B cell (primary cell): ENCODE results near the gene AATK. TPM values are rescaled to one million over a fixed set of nuclear protein-coding genes. Genes with fewer than 3 reads are reported as not detected.

Experiments used
- ATAC-seq: fragments of 200-7000 bp; cut with Tn5 transposase; one replicate; pipeline ENCODE4 v1.10.0; 2021; ENCODE audit warnings: low read depth, mild to moderate bottlenecking, moderate number of reproducible peaks, moderate library complexity
- CTCF ChIA-PET: fragments of 350-600 bp; sonication (Branson Sonifier 250); formaldehyde crosslinking; loops from one replicate; lab custom pipeline; 2021; ENCODE audit warnings: antibody characterized with exemption, inconsistent platforms; lab: Charles Lee
- POLR2A ChIA-PET: fragments of 350-600 bp; sonication (Branson Sonifier 250); formaldehyde crosslinking; loops from one replicate; lab custom pipeline; 2021; ENCODE audit warnings: antibody characterized with exemption; lab: Charles Lee
- DNase-seq: peaks from one replicate; pipeline ENCODE4 v3.0.0; 2013
- H2AFZ ChIP-seq: 2 replicates; pipeline ENCODE4 v1.6.1; 2012; ENCODE audit warnings: mild to moderate bottlenecking, low read depth, low read length; ENCODE audit not compliant: insufficient read depth, poor library complexity, severe bottlenecking
- H3K27ac ChIP-seq, 2 donors: 1 replicate in 1 of 2; 2 replicates in 1 of 2; pipeline ENCODE4 v1.5.1; 2012 to 2013; ENCODE audit warnings: low read length in 2 of 2, mild to moderate bottlenecking in 2 of 2, moderate library complexity in 1 of 2
- H3K27me3 ChIP-seq, 4 experiments: fragments of 200-600 bp in 1 of 4; sonication (generic) in 1 of 4; replicated peaks in 1 of 4; 1 replicate in 2 of 4; 2 replicates in 2 of 4; pipeline versions ENCODE4 v1.6.1 to v1.7.0; 2013 to 2016; ENCODE audit warnings: low read length in 3 of 4, mild to moderate bottlenecking in 2 of 4, mixed read lengths in 1 of 4, moderate library complexity in 1 of 4; ENCODE audit not compliant: insufficient read depth in 4 of 4, control insufficient read depth in 3 of 4; ENCODE audit errors: control extremely low read depth in 1 of 4
- H3K36me3 ChIP-seq, 2 experiments: replicated peaks in 1 of 2; 1 replicate in 1 of 2; 2 replicates in 1 of 2; pipeline versions ENCODE4 v1.6.1 to v1.7.1; 2013; ENCODE audit warnings: low read length in 1 of 2; ENCODE audit not compliant: insufficient read depth in 2 of 2, control insufficient read depth in 1 of 2; ENCODE audit errors: control extremely low read depth in 1 of 2, extremely low read depth in 1 of 2
- H3K4me1 ChIP-seq, 2 donors: fragments of 200-600 bp in 1 of 2; sonication (generic) in 1 of 2; 1 replicate in 1 of 2; 2 replicates in 1 of 2; pipeline versions ENCODE4 v1.5.1 to v1.6.1; 2013 to 2017; ENCODE audit warnings: low read length in 2 of 2; ENCODE audit not compliant: control insufficient read depth in 2 of 2, insufficient read depth in 2 of 2
- H3K4me2 ChIP-seq: replicated peaks from 2 replicates; pipeline ENCODE3; 2012; ENCODE audit warnings: mild to moderate bottlenecking, low read depth, low read length; ENCODE audit not compliant: poor library complexity, severe bottlenecking
- H3K4me3 ChIP-seq, 5 experiments: fragments of 200-600 bp in 1 of 5; sonication (generic) in 1 of 5; 1 replicate in 3 of 5; 2 replicates in 2 of 5; pipeline versions ENCODE4 v1.5.1 to v1.7.0; 2011 to 2016; ENCODE audit warnings: low read length in 4 of 5, mild to moderate bottlenecking in 4 of 5, low read depth in 2 of 5, control low read depth in 1 of 5, moderate library complexity in 1 of 5; ENCODE audit not compliant: insufficient read depth in 1 of 5; ENCODE audit errors: control extremely low read depth in 1 of 5, extremely low read depth in 1 of 5
- H3K79me2 ChIP-seq: fragments of 200-600 bp; sonication (generic); one replicate; pipeline ENCODE4 v1.6.0; 2016; ENCODE audit warnings: low read length; ENCODE audit not compliant: control insufficient read depth, insufficient read depth
- H3K9ac ChIP-seq: fragments of 200-600 bp; sonication (generic); 2 replicates; pipeline ENCODE4 v1.6.1; 2017; ENCODE audit warnings: mild to moderate bottlenecking, low read length, moderate library complexity
- H3K9me3 ChIP-seq, 3 donors: one replicate each; pipeline versions ENCODE4 v1.6.1 to v1.7.1; 2013; ENCODE audit warnings: low read length in 2 of 3; ENCODE audit not compliant: control insufficient read depth in 2 of 3, insufficient read depth in 1 of 3; ENCODE audit errors: control extremely low read depth in 1 of 3
- H4K20me1 ChIP-seq: 2 replicates; pipeline ENCODE4 v1.6.0; 2012; ENCODE audit warnings: mild to moderate bottlenecking, low read length; ENCODE audit not compliant: insufficient read depth, control insufficient read depth, poor library complexity, severe bottlenecking
- H3K27ac Mint-ChIP-seq: one replicate; pipeline ENCODE4 v1.8.0; 2021; ENCODE audit warnings: mixed read lengths
- H3K27me3 Mint-ChIP-seq: one replicate; pipeline ENCODE4 v1.8.0; 2021; ENCODE audit warnings: mixed read lengths
- H3K4me1 Mint-ChIP-seq: one replicate; pipeline ENCODE4 v1.8.0; 2021; ENCODE audit warnings: mixed read lengths
- H3K4me3 Mint-ChIP-seq: one replicate; pipeline ENCODE4 v1.8.0; 2021; ENCODE audit warnings: mixed read lengths
- H3K9me3 Mint-ChIP-seq: one replicate; pipeline ENCODE4 v1.8.0; 2022; ENCODE audit warnings: mixed read lengths; ENCODE audit not compliant: insufficient read depth
- EZH2 ChIP-seq: IDR thresholded peaks from 2 replicates; pipeline ENCODE4 v1.6.1; 2012; ENCODE audit warnings: borderline replicate concordance, low read depth, mild to moderate bottlenecking, moderate library complexity, low read length; ENCODE audit not compliant: insufficient read depth, poor library complexity, severe bottlenecking
- WGBS: methylation state at CpG from one replicate; pipeline ENCODE4 v1.1.5; 2013; ENCODE audit warnings: missing lambda C conversion rate; ENCODE audit not compliant: insufficient coverage; 5-methylcytosine and 5-hydroxymethylcytosine counted together
- intact Hi-C: fragments of 100-400 bp; cut with micrococcal nuclease; formaldehyde crosslinking; loops from one replicate; pipeline ENCODE4 v1.10.0; 2022
- polyA minus RNA-seq: library from RNA; depleted of rRNA, polyadenylated mRNA; stranded (reverse); fragments of >200 nt; gene quantifications from 2 replicates; pipeline ENCODE4 v1.2.3, GENCODE V29; 2012
- polyA plus RNA-seq: library from polyadenylated mRNA; depleted of rRNA; stranded (reverse); fragments of >200 nt; gene quantifications from 2 replicates; pipeline ENCODE4 v1.2.3, GENCODE V29; 2012
- total RNA-seq, 2 donors: library from RNA; stranded (reverse); fragments of 120-200 nt in 1 of 2; gene quantifications; 1 replicate in 1 of 2; 2 replicates in 1 of 2; pipeline versions ENCODE4 v1.2.3 to v1.2.4, GENCODE V29; 2013 to 2022
- TF ChIP-seq, protein P1 (sequence below): fragments of 200-600 bp; IDR thresholded peaks from one replicate; pipeline ENCODE4 v1.8.0; 2022; ENCODE audit warnings: antibody characterized with exemption, mild to moderate bottlenecking

Gene AATK
- total RNA-seq (0.70 and 1.7 TPM in 2 replicates), polyA plus RNA-seq (0.21 and 0.79 TPM in 2 replicates), polyA minus RNA-seq (0.64 TPM in 1 of 2 replicates, not detected in the other)
- 0.37 TPM for total RNA-seq (2013)

- Histone ChIP-seq H3K4me3 (peak within 1 kb of the TSS in 1 of 5 experiments; percentile 8), H4K20me1 (no peaks in the 10 kb centered on the region), H3K36me3 (no peaks in the 10 kb centered on the region), H3K9me3 (peaks cover 0 to 8% (median 0%) of the 10 kb centered on the region in 3 donors), H3K9ac (peak within 1 kb of the TSS; percentile 42), H3K4me2 (peak within 1 kb of the TSS; percentile 71), H3K4me1 (peaks cover 7 to 10% of the 10 kb centered on the region in 2 donors), H3K27ac (no peak within 1 kb of the TSS), H3K79me2 (no peaks in the 10 kb centered on the region), H2AFZ (no peak within 1 kb of the TSS), H3K27me3 (peaks cover 0 to 46% (median 12%) of the 10 kb centered on the region in 4 experiments)
- intact Hi-C loops = no loop called here
- no peak for ATAC-seq
- no peak within 1 kb of the TSS for H3K27ac Mint-ChIP-seq
- TF ChIP-seq, protein P1, sequence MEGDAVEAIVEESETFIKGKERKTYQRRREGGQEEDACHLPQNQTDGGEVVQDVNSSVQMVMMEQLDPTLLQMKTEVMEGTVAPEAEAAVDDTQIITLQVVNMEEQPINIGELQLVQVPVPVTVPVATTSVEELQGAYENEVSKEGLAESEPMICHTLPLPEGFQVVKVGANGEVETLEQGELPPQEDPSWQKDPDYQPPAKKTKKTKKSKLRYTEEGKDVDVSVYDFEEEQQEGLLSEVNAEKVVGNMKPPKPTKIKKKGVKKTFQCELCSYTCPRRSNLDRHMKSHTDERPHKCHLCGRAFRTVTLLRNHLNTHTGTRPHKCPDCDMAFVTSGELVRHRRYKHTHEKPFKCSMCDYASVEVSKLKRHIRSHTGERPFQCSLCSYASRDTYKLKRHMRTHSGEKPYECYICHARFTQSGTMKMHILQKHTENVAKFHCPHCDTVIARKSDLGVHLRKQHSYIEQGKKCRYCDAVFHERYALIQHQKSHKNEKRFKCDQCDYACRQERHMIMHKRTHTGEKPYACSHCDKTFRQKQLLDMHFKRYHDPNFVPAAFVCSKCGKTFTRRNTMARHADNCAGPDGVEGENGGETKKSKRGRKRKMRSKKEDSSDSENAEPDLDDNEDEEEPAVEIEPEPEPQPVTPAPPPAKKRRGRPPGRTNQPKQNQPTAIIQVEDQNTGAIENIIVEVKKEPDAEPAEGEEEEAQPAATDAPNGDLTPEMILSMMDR = no peak
- no peak for TF ChIP-seq EZH2
- 1% methylated on average over 28 of the region's 62 CpGs for WGBS
- peaks cover 22% of the 10 kb centered on the region for H3K27me3 Mint-ChIP-seq
- no peaks in the 10 kb centered on the region for H3K9me3 Mint-ChIP-seq
- H3K4me1 Mint-ChIP-seq = peaks cover 4% of the 10 kb centered on the region
- POLR2A ChIA-PET = no interaction called here
- CTCF ChIA-PET = no interaction called here
- DNase-seq = no peak
- H3K4me3 Mint-ChIP-seq = peak within 1 kb of the TSS; percentile 26
Observed at GRCh38 chr17:81166033-81166492, at the start of gene AATK. AATK (minus strand) TSS chr17:81166221; CDS start chr17:81165992, 229 bp downstream.

GRCh38 chr17:81213978-81214377, 48.0 kb upstream of the AATK start:
- Mint-ChIP-seq H3K4me1 (peaks cover 8% of the 10 kb centered on the region), H3K4me3 (no peak overlapping the region), H3K27ac (no peak overlapping the region), H3K9me3 (no peaks in the 10 kb centered on the region), H3K27me3 (no peaks in the 10 kb centered on the region)
- Histone ChIP-seq H3K27ac (no peak overlapping the region), H3K36me3 (peaks cover 0 to 8% of the 10 kb centered on the region in 2 experiments), H3K9me3 (no peaks in the 10 kb centered on the region), H3K4me3 (no peak overlapping the region), H3K79me2 (peaks cover 8% of the 10 kb centered on the region), H3K27me3 (no peaks in the 10 kb centered on the region), H4K20me1 (no peaks in the 10 kb centered on the region), H3K4me2 (no peak overlapping the region), H2AFZ (no peak overlapping the region), H3K9ac (no peak overlapping the region), H3K4me1 (no peaks in the 10 kb centered on the region)
- no peak for ATAC-seq
- ChIA-PET POLR2A (no interaction called here), CTCF (no interaction called here)
- TF ChIP-seq EZH2 = no peak
- TF ChIP-seq, protein P1 = no peak
- intact Hi-C loops = no loop called here
- WGBS = 96% methylated on average over 6 of the region's 8 CpGs
- no peak for DNase-seq
